HG03135 (cell line): ENCODE measurements around the gene ITIH3.

ENCODE experiments used
- ATAC-seq: cut with Tn5 transposase; IDR thresholded peaks from one replicate; pipeline ENCODE4 v1.9.1; 2021; ENCODE audit warnings: mild to moderate bottlenecking, moderate library complexity; ENCODE audit not compliant: unreplicated experiment

The ITIH3 gene

GRCh38 chr3:52779011-52779836, 15.4 kb upstream of the ITIH3 start:
- ATAC-seq = peak; percentile 59

- no peak for ATAC-seq
Measured at GRCh38 chr3:52779837-52780585, 14.6 kb upstream of the ITIH3 start.

GRCh38 chr3:52781741-52782140, 12.9 kb upstream of the ITIH3 start:
- ATAC-seq = no peak

GRCh38 chr3:52782412-52783210, 12.0 kb upstream of the ITIH3 start:
- no peak for ATAC-seq

DNA sequence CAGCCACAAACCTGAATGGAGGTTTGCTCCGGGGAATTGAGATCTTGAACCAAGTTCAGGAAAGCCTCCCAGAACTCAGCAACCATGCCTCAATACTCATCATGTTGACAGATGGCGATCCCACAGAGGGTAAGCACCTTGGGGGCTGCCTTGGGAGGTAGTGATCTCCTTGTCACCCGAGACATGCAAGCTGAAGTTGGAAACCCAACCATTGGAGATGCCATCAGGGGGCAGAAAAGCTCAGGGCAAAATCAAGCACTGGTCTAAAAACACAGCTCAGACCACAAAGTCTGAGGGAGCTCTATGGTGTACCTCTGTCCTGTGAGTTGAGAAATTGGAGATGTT, 11.4 kb upstream of the ITIH3 start:
- no peak for ATAC-seq

DNA sequence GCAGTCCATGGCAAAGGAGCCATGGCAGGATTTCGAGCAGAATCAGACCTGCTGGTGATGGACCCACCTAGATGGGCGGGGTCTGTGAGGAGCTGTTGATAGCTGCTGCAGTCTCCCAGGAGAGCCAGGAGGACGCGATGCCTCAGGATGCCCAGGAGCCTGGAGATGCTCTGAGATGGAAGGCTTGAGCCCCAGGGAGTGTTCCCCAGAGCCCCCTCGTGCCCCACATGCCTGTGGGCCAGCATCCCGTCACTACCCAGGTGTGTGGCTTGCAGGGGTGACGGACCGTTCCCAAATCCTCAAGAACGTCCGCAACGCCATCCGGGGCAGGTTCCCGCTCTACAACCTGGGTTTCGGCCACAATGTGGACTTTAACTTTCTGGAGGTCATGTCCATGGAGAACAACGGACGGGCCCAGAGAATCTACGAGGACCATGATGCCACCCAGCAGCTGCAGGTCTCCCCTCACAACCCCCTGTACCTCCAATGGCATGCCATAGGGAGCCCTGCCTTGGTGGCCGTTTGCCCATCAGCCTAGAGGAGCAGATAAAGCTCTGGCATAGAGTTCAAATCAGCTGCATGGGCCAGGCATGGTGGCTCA, 10.5 kb upstream of the ITIH3 start:
- no peak for ATAC-seq

- no peak for ATAC-seq
Measured at GRCh38 chr3:52784931-52785590, 9.5 kb upstream of the ITIH3 start.

DNA sequence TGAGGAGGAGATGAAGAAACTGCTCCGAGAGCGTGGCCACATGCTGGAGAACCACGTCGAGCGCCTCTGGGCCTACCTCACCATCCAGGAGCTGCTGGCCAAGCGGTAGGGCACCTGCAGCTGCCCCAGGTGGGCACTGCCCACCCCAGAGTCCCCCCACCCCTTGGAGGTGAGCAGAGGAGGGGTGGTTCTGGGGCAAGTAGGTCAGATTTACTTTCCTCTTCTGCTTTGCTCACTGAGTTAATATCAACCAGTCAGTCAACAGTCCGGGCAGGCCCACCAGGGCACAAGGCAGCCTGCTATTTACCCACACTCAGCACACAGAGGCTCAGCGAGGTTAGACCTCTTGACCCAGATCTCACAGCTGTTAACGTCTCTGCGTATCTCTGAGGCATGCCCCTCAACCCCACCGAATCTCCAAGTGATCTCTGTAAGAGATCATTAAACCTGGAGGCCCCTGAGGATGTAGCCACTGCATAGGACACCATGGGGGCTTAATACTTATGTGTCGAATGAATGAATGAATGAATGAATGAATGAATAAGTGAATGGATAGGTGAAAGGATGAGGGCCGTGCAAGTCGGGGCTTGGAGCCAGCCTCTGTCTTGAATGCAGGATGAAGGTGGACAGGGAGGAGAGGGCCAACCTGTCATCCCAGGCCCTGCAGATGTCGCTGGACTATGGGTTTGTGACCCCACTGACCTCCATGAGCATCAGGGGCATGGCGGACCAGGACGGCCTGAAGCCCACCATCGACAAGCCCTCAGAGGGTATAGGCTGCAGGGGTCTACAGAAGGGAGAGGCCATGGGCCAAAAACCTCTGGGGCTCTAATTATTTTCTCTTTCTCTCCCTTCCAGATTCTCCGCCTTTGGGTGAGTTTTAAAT, 8.0 kb upstream of the ITIH3 start:
- ATAC-seq = no peak

DNA sequence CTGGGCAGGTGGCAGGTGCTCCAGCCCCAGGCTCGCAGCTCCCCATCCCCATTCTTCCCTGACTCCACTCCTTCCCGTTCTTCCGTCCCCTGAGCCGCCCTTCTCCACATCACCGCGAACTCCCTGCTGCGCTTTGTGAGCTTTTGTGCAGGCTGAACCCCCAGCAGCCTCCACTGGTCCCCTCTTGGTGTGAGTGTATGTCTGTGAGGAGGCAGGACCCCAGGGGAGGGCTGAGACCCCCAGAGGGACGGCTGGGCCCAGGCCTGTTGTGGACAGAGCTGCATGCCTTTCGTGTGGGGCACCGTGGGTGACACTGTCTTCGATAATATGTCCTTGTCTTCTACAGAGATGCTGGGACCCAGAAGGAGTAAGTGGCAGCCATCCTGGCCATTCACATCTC, 7.3 kb upstream of the ITIH3 start:
- no peak for ATAC-seq

- no peak for ATAC-seq
Measured at GRCh38 chr3:52787672-52788625, 6.6 kb upstream of the ITIH3 start.

- no peak for ATAC-seq
Measured at GRCh38 chr3:52788890-52789745, 5.5 kb upstream of the ITIH3 start.

DNA sequence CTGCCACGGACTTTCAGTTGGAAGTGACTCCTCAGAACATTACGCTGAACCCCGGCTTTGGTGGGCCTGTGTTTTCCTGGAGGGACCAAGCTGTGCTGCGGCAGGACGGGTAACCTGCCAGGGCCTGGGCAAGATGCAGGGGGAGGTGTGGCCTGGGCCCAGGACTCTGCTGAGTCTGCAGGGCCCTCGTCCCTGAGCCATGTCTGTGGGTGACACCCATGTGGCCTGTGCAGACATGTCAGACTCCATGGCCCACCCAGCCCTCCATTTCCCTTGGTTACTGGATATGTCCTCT, 4.9 kb upstream of the ITIH3 start:
- no peak for ATAC-seq

DNA sequence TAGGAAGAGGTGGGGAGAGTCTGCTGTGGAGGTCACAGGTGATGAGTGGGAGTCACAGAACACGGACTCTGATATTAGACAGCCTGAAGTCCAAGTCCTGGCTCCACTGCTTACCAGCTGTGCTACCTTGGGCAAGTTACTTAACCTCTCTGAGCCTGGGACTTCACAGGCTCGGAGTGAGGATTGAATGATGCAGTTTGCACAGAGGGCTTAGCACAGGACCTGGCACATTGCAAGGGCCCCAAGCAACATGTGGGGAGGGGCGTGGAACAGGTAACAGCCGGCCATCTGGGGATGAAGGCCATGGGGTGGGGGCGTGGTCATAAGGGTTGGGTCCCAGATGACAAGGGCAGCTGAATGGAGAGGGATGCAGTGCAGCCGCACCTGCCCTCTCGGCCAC, 4.3 kb upstream of the ITIH3 start:
- ATAC-seq = no peak

- no peak for ATAC-seq
Measured at GRCh38 chr3:52790741-52791140, 3.9 kb upstream of the ITIH3 start.

DNA sequence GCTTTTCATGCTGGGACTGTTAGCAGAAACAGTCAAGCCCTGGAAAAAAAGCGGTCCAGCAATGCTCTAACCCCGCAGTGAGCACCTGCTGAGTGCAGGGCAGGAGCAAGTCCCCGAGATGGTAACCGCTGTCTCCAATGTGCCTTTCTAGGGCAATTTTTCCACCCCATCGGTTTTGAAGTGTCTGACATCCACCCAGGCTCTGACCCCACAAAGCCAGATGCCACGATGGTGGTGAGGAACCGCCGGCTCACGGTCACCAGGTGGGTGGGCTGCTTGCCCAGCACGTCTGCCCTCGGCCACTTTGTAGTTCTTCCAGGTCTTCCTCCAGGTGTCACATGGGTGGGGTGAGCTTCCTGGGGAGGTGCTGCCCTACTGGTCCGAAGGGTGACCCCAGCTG, 3.2 kb upstream of the ITIH3 start:
- no peak for ATAC-seq

- ATAC-seq = no peak
Measured at GRCh38 chr3:52791928-52792327, 2.7 kb upstream of the ITIH3 start.

- no peak for ATAC-seq
Measured at GRCh38 chr3:52792413-52792812, 2.2 kb upstream of the ITIH3 start.
